HepG2 (cell line): ENCODE data around the gene MAML1. TPM values are rescaled to one million over a fixed set of nuclear protein-coding genes. Genes with fewer than 3 reads are reported as not detected.

ENCODE experiments used
- CBX5 ChIP-seq: sonication (generic); formaldehyde crosslinking; IDR thresholded peaks from 2 replicates; pipeline ENCODE4 v1.4.0; 2020; ENCODE audit warnings: missing genetic modification reagents, borderline replicate concordance
- ELK4 ChIP-seq: sonication (generic); formaldehyde crosslinking; IDR thresholded peaks from 2 replicates; pipeline ENCODE4 v1.9.0; 2021; ENCODE audit warnings: missing genetic modification reagents, borderline replicate concordance
- EP300 ChIP-seq, 3 experiments: sonication (generic) in 1 of 3; formaldehyde crosslinking in 1 of 3; IDR thresholded peaks; 2 replicates each; pipeline versions ENCODE4 v1.5.1 to v1.6.1; 2011 to 2020; ENCODE audit warnings: low read depth in 2 of 3, low read length in 2 of 3, borderline replicate concordance in 1 of 3, improper control_type of control experiment in 1 of 3, mild to moderate bottlenecking in 1 of 3, missing genetic modification reagents in 1 of 3, moderate library complexity in 1 of 3
- FOXA3 ChIP-seq: IDR thresholded peaks from 2 replicates; pipeline ENCODE4 v1.6.1; 2016; ENCODE audit warnings: missing genetic modification reagents, missing compliant biosample characterization
- MED8 ChIP-seq: sonication (generic); formaldehyde crosslinking; IDR thresholded peaks from 2 replicates; pipeline ENCODE4 v1.8.1; 2023; ENCODE audit warnings: mild to moderate bottlenecking, missing genetic modification reagents; ENCODE audit not compliant: insufficient replicate concordance
- MIER3 ChIP-seq: IDR thresholded peaks from 2 replicates; pipeline ENCODE4 v1.6.1; 2016; ENCODE audit warnings: missing compliant biosample characterization, borderline replicate concordance
- PHF5A ChIP-seq: IDR thresholded peaks from one replicate; pipeline ENCODE4 v1.6.1; 2018; ENCODE audit warnings: low read depth, missing genetic modification reagents; ENCODE audit not compliant: unreplicated experiment
- ZC3H13 ChIP-seq: sonication (generic); formaldehyde crosslinking; IDR thresholded peaks from 2 replicates; pipeline ENCODE4 v1.8.1; 2023; ENCODE audit warnings: mild to moderate bottlenecking, missing genetic modification reagents, moderate library complexity
- ZNF136 ChIP-seq: sonication (generic); formaldehyde crosslinking; IDR thresholded peaks from 2 replicates; pipeline ENCODE4 v1.8.1; 2022; ENCODE audit warnings: low read depth, mild to moderate bottlenecking, moderate library complexity, missing genetic modification reagents
- ZNF33B ChIP-seq: sonication (generic); formaldehyde crosslinking; IDR thresholded peaks from 2 replicates; pipeline ENCODE4 v1.5.1; 2020; ENCODE audit warnings: mild to moderate bottlenecking, missing genetic modification reagents
- ZNF569 ChIP-seq: sonication (generic); formaldehyde crosslinking; IDR thresholded peaks from 2 replicates; pipeline ENCODE4 v1.5.0; 2020; ENCODE audit warnings: mild to moderate bottlenecking, missing genetic modification reagents, moderate library complexity, borderline replicate concordance
- ZNF576 ChIP-seq: sonication (generic); formaldehyde crosslinking; IDR thresholded peaks from 2 replicates; pipeline ENCODE4 v1.4.0; 2020; ENCODE audit warnings: mild to moderate bottlenecking, missing genetic modification reagents
- ZSCAN21 ChIP-seq: sonication (generic); formaldehyde crosslinking; IDR thresholded peaks from 2 replicates; pipeline ENCODE4 v1.8.0; 2022; ENCODE audit warnings: mild to moderate bottlenecking, missing genetic modification reagents, moderate library complexity, borderline replicate concordance
- polyA plus RNA-seq, 8 experiments: library from polyadenylated mRNA; depleted of rRNA in 3 of 8; stranded (reverse) in 7 of 8; unstranded in 1 of 8; fragments of >200 nt; fragmentation: Illumina TruSeq in 4 of 8; extraction: Trizol in 4 of 8; gene quantifications; 2 replicates each; pipeline versions ENCODE4 v1.2.1 to v1.2.3, GENCODE V29; 2011 to 2016; ENCODE audit warnings: low read depth in 4 of 8, missing spikeins in 1 of 8, mixed read lengths in 1 of 8; ENCODE audit not compliant: insufficient read depth in 1 of 8
- total RNA-seq, 5 experiments: library from RNA; depleted of rRNA; stranded (reverse); fragments of >200 nt; fragmentation: Illumina TruSeq; extraction: Trizol; gene quantifications; 2 replicates each; pipeline ENCODE4 v1.2.3, GENCODE V29; 2016; ENCODE audit warnings: low read depth in 1 of 5
- TF ChIP-seq, protein P1 (sequence below): sonication (generic); formaldehyde crosslinking; IDR thresholded peaks from 2 replicates; pipeline ENCODE4 v1.9.0; 2022; ENCODE audit warnings: low read depth, missing genetic modification reagents
- TF ChIP-seq, protein P2 (sequence below): sonication (generic); formaldehyde crosslinking; IDR thresholded peaks from 2 replicates; pipeline ENCODE4 v1.4.0; 2020; ENCODE audit warnings: missing genetic modification reagents
- TF ChIP-seq, protein P3 (sequence below): sonication (generic); formaldehyde crosslinking; IDR thresholded peaks from 2 replicates; pipeline ENCODE4 v1.4.0; 2020; ENCODE audit warnings: missing genetic modification reagents
- TF ChIP-seq, protein P4 (sequence below): IDR thresholded peaks from 2 replicates; pipeline ENCODE4 v1.6.1; 2016; ENCODE audit warnings: low read depth, borderline replicate concordance
- TF ChIP-seq, protein P5 (sequence below): fragments of 450-650 bp; IDR thresholded peaks from 2 replicates; pipeline ENCODE4 v1.6.1; 2017; ENCODE audit warnings: mild to moderate bottlenecking

The MAML1 gene
- total and polyA plus RNA-seq, 2 of the 13 experiments (the other 11 are each of a cell fraction or from before 2014, with no cell fraction given) = 10.0 to 10.8 TPM

DNA sequence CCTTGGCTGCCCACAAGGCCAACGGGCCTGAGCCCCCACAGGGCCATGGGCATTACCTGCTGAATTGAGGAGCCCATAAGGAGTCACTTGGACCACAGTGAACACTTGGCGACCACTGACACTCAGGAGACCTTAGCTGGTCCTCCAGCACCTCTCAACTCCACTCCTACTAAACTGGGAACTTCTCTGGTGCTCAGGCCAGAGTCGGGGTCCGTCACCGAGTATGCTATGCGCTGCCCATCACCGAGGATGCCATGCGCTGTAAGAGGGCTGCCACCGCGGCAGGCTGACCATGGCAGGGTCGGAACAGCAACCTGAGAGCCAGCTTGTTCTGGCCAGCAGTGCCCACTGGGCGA lies 87.5 kb downstream of the MAML1 start (continued):
- TF ChIP-seq, protein P1, sequence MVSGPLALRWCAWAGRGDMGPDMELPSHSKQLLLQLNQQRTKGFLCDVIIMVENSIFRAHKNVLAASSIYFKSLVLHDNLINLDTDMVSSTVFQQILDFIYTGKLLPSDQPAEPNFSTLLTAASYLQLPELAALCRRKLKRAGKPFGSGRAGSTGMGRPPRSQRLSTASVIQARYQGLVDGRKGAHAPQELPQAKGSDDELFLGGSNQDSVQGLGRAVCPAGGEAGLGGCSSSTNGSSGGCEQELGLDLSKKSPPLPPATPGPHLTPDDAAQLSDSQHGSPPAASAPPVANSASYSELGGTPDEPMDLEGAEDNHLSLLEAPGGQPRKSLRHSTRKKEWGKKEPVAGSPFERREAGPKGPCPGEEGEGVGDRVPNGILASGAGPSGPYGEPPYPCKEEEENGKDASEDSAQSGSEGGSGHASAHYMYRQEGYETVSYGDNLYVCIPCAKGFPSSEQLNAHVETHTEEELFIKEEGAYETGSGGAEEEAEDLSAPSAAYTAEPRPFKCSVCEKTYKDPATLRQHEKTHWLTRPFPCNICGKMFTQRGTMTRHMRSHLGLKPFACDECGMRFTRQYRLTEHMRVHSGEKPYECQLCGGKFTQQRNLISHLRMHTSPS (CRISPR knock-in tag) = no peak
- TF ChIP-seq ZNF33B (CRISPR knock-in tag) = 0 out of 2 replicates have a peak, but pooled peaks have one; percentile 22
- no peak for TF ChIP-seq PHF5A (CRISPR knock-in tag)
- TF ChIP-seq EP300 (IDR thresholded peaks at IDR 0.05; ENCODE audit: low read depth in 2 of 2, low read length in 2 of 2) = no peak
- TF ChIP-seq EP300 (CRISPR knock-in tag; IDR thresholded peaks at IDR 0.05; ENCODE audit: borderline replicate concordance) = no peak
- no peak for TF ChIP-seq MIER3 (CRISPR knock-in tag)
- TF ChIP-seq, protein P2, sequence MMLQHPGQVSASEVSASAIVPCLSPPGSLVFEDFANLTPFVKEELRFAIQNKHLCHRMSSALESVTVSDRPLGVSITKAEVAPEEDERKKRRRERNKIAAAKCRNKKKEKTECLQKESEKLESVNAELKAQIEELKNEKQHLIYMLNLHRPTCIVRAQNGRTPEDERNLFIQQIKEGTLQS (CRISPR knock-in tag) = no peak
- no peak for TF ChIP-seq FOXA3 (CRISPR knock-in tag)
- no peak for TF ChIP-seq ZNF576 (CRISPR knock-in tag)
- TF ChIP-seq ELK4 = no peak
- TF ChIP-seq ZSCAN21 (CRISPR knock-in tag) = peak; percentile 12; the same call in 1 of the 2 replicates
- TF ChIP-seq, protein P3, sequence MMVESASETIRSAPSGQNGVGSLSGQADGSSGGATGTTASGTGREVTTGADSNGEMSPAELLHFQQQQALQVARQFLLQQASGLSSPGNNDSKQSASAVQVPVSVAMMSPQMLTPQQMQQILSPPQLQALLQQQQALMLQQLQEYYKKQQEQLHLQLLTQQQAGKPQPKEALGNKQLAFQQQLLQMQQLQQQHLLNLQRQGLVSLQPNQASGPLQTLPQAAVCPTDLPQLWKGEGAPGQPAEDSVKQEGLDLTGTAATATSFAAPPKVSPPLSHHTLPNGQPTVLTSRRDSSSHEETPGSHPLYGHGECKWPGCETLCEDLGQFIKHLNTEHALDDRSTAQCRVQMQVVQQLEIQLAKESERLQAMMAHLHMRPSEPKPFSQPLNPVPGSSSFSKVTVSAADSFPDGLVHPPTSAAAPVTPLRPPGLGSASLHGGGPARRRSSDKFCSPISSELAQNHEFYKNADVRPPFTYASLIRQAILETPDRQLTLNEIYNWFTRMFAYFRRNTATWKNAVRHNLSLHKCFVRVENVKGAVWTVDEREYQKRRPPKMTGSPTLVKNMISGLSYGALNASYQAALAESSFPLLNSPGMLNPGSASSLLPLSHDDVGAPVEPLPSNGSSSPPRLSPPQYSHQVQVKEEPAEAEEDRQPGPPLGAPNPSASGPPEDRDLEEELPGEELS (CRISPR knock-in tag) = no peak
- TF ChIP-seq ZNF569 = no peak
- 0 out of 2 replicates have a peak, but pooled peaks have one; percentile 17 for TF ChIP-seq CBX5 (CRISPR knock-in tag)
- TF ChIP-seq ZC3H13 = no peak
- TF ChIP-seq MED8 (CRISPR knock-in tag) = no peak
- TF ChIP-seq, protein P4, sequence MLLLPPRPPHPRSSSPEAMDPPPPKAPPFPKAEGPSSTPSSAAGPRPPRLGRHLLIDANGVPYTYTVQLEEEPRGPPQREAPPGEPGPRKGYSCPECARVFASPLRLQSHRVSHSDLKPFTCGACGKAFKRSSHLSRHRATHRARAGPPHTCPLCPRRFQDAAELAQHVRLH (CRISPR knock-in tag) = no peak
- 0 out of 2 replicates have a peak, but pooled peaks have one; percentile 8 for TF ChIP-seq ZNF136 (CRISPR knock-in tag)
- TF ChIP-seq, protein P5, sequence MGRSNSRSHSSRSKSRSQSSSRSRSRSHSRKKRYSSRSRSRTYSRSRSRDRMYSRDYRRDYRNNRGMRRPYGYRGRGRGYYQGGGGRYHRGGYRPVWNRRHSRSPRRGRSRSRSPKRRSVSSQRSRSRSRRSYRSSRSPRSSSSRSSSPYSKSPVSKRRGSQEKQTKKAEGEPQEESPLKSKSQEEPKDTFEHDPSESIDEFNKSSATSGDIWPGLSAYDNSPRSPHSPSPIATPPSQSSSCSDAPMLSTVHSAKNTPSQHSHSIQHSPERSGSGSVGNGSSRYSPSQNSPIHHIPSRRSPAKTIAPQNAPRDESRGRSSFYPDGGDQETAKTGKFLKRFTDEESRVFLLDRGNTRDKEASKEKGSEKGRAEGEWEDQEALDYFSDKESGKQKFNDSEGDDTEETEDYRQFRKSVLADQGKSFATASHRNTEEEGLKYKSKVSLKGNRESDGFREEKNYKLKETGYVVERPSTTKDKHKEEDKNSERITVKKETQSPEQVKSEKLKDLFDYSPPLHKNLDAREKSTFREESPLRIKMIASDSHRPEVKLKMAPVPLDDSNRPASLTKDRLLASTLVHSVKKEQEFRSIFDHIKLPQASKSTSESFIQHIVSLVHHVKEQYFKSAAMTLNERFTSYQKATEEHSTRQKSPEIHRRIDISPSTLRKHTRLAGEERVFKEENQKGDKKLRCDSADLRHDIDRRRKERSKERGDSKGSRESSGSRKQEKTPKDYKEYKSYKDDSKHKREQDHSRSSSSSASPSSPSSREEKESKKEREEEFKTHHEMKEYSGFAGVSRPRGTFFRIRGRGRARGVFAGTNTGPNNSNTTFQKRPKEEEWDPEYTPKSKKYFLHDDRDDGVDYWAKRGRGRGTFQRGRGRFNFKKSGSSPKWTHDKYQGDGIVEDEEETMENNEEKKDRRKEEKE = no peak
